Stimulated activated naive CD8-positive, alpha-beta T cell treated with anti-CD3 and anti-CD28 coated beads, Interleukin-15, Interleukin-2, amounts not matched to agents 100 ng/mL and 50 ng/mL, for 24 hours (primary cell): ENCODE results near the gene ACACA.
"Not testable (repeated sequence)": the region's sequence is repeated elsewhere in the genome, so short reads cannot be mapped to it uniquely, and the experiment has no call there.

Experiments used
- H3K27ac Mint-ChIP-seq: one replicate; pipeline ENCODE4 v1.8.0; 2021; ENCODE audit warnings: mild to moderate bottlenecking, mixed read lengths
- H3K27me3 Mint-ChIP-seq: one replicate; pipeline ENCODE4 v1.8.0; 2021; ENCODE audit warnings: mixed read lengths
- H3K36me3 Mint-ChIP-seq: one replicate; pipeline ENCODE4 v1.8.0; 2021; ENCODE audit warnings: low read depth, mixed read lengths
- H3K4me1 Mint-ChIP-seq: one replicate; pipeline ENCODE4 v1.8.0; 2021; ENCODE audit warnings: low read depth, mixed read lengths
- H3K4me3 Mint-ChIP-seq: one replicate; pipeline ENCODE4 v1.8.0; 2021; ENCODE audit warnings: mild to moderate bottlenecking, mixed read lengths
- H3K9me3 Mint-ChIP-seq: one replicate; pipeline ENCODE4 v1.8.0; 2021; ENCODE audit warnings: mixed read lengths

The ACACA gene

DNA sequence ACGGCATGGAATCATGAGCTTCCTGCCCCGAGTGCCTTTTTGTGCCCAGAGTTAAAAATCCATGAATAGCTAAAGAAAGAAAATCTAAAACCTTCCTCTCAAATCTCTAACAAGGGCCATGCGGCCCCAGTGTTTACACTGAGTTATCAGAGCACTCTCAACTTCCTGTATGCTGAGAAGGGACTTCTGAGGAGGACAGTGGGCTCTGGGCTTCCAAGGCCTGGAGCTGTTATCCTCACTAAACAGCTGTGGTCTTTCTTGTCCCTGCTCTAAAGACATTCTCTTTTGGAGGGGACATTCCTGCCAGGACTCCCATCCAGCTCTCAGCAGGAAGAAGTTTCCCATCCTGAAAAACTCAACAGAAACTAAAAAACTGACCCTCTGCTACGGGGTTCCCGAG, 322.3 kb downstream of the ACACA start:
- no peak overlapping the region for H3K4me3 Mint-ChIP-seq

GRCh38 chr17:37083456-37083855, 323.2 kb downstream of the ACACA start:
- H3K4me1 Mint-ChIP-seq, result peaks cover 9% of the 10 kb centered on the region
- no peak overlapping the region for H3K27ac Mint-ChIP-seq
- peaks cover 6% of the 10 kb centered on the region for H3K9me3 Mint-ChIP-seq
- H3K36me3 Mint-ChIP-seq, result peaks cover 41% of the 10 kb centered on the region
- no peaks in the 10 kb centered on the region for H3K27me3 Mint-ChIP-seq
- H3K4me3 Mint-ChIP-seq, result no peak overlapping the region

More for the DNA sequence above, 322.3 kb downstream of the ACACA start:
- no peak overlapping the region for H3K27ac Mint-ChIP-seq
- H3K9me3 Mint-ChIP-seq, result peaks cover 4% of the 10 kb centered on the region
- H3K4me1 Mint-ChIP-seq, result peaks cover 18% of the 10 kb centered on the region
- H3K36me3 Mint-ChIP-seq, result peaks cover 46% of the 10 kb centered on the region
- H3K27me3 Mint-ChIP-seq, result no peaks in the 10 kb centered on the region

GRCh38 chr17:37082985-37083384, 323.7 kb downstream of the ACACA start:
- Mint-ChIP-seq H3K9me3 (peaks cover 6% of the 10 kb centered on the region), H3K4me1 (peaks cover 4% of the 10 kb centered on the region), H3K27ac (no peak overlapping the region), H3K27me3 (no peaks in the 10 kb centered on the region), H3K36me3 (peaks cover 36% of the 10 kb centered on the region), H3K4me3 (no peak overlapping the region)

- no peaks in the 10 kb centered on the region for H3K27me3 Mint-ChIP-seq
- peaks cover 6% of the 10 kb centered on the region for H3K9me3 Mint-ChIP-seq
- no peak overlapping the region for H3K4me3 Mint-ChIP-seq
- H3K4me1 Mint-ChIP-seq, result no peaks in the 10 kb centered on the region
- H3K27ac Mint-ChIP-seq, result no peak overlapping the region
- H3K36me3 Mint-ChIP-seq, result peaks cover 30% of the 10 kb centered on the region
Measured at GRCh38 chr17:37082311-37082860, 324.2 kb downstream of the ACACA start.

DNA sequence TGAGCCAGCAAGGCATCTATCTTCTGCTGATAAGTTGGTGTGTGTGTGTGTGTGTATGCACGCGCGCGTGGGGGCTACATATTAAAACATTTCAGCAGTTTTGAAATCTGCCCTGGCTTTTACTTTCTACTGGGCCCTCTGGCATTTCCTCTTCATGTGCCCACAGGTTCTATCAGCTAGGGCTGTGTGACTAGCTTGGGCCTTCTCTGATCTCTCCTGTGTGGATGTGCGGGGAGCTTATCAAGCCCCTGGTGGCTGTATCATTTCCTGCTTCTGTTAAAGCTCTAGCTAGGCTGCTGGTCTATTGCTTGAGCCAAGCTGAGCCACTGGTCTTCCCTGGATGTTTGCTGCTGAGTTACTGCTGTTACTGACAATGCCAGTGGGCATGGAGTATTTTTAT, 325.3 kb downstream of the ACACA start:
- H3K9me3 Mint-ChIP-seq, result peaks cover 6% of the 10 kb centered on the region
- H3K4me1 Mint-ChIP-seq, result no peaks in the 10 kb centered on the region
- H3K27ac Mint-ChIP-seq, result no peak overlapping the region
- H3K4me3 Mint-ChIP-seq, result no peak overlapping the region
- no peaks in the 10 kb centered on the region for H3K27me3 Mint-ChIP-seq
- peaks cover 20% of the 10 kb centered on the region for H3K36me3 Mint-ChIP-seq

DNA sequence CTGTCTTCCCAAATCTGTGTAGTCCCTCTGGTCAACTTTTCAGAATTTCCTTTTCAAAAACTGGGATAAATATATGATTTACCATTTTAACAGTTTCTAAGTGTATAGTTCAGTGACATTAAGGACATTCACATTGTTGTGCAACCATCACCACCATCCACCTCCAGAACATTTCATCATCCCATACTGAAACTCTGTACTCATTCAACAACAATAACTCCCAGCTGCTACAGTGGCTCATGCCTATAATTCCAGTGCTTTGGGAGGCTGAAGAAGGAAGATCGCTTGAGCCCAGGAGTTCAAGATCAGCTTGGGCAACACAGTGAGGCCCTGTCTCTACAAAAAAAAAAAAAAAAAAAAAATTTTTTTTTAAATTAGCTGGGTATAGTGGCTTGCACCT, 326.9 kb downstream of the ACACA start:
- Mint-ChIP-seq H3K4me1 (no peaks in the 10 kb centered on the region), H3K36me3 (peaks cover 7% of the 10 kb centered on the region), H3K9me3 (peaks cover 6% of the 10 kb centered on the region), H3K27ac (no peak overlapping the region), H3K27me3 (no peaks in the 10 kb centered on the region), H3K4me3 (no peak overlapping the region)

DNA sequence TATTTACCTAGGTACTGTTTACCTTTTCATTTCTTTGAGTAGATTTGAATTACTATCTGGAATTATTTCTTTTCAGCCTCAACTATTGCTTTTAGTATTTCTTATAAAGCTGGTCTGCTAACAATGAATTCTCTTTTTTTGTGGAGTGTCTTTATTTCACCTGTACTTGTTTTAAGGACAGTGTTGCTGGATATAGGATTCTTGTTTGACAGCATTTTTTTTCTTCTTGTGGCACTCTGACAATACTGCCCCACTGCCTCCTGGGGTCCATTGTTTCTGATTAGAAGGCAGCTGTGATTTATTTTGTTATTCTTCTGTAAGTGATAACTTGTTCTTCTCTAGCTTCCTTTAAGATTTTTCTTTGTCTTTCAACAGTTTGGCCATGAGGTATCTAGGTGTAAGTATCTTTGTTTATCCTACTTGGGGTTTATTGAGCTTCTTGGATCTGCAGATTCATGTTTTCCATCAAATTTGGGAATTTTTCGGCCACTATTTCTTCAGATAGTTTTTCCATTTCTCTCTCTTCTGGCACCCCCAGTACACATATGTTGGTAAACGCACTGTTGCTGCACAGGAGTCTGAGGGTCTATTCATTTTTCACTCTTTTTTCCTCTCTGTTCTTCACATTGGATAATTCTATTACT, 327.4 kb downstream of the ACACA start:
- Mint-ChIP-seq H3K4me3 (no peak overlapping the region), H3K9me3 (peaks cover 6% of the 10 kb centered on the region), H3K4me1 (no peaks in the 10 kb centered on the region), H3K27ac (no peak overlapping the region), H3K36me3 (peaks cover 7% of the 10 kb centered on the region), H3K27me3 (no peaks in the 10 kb centered on the region)

DNA sequence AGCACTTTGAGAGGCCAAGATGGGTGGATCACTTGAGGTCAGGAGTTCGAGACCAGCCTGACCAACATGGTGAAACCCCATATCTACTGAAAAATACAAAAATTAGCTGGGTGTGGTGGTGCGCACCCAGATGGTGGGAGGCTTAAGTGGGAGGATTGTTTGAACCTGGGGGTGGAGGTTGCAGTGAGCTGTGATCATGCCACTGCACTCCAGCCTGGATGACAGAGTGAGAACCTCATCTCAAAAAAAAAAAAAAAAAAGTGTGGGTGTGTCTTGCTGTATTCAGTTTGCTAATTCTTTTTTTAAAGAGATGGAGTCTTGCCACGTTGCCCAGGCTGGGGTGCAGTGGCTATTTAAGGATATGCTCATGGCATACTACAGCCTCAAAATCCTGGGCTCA, 333.2 kb downstream of the ACACA start:
- not testable (repeated sequence) for H3K27ac Mint-ChIP-seq, H3K4me1 Mint-ChIP-seq, H3K4me3 Mint-ChIP-seq, H3K9me3 Mint-ChIP-seq, H3K36me3 Mint-ChIP-seq, H3K27me3 Mint-ChIP-seq

DNA sequence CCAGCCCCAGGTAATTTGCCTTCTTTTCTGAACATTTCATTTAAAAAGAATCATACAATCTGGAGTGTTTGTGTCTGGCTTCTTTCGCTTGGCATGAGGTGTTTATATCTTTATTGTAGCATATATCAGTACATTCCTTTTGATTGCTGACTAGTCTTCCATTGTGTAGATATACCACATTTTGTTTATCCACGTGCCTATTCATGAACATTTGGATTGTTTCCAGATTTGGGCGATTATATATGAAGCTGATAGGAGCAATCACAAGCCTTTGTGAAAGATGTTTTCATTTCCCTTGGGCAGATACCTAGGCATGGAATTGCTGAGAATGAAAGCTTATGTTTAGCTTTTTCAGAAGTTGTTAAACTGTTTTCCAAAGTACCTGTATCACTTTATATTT, 337.5 kb downstream of the ACACA start:
- Mint-ChIP-seq H3K27ac (no peak overlapping the region), H3K9me3 (no peaks in the 10 kb centered on the region), H3K4me1 (no peaks in the 10 kb centered on the region), H3K36me3 (no peaks in the 10 kb centered on the region), H3K27me3 (no peaks in the 10 kb centered on the region), H3K4me3 (no peak overlapping the region)

- no peak overlapping the region for H3K4me3 Mint-ChIP-seq
- no peaks in the 10 kb centered on the region for H3K36me3 Mint-ChIP-seq
- no peaks in the 10 kb centered on the region for H3K4me1 Mint-ChIP-seq
- H3K27ac Mint-ChIP-seq, result no peak overlapping the region
- no peaks in the 10 kb centered on the region for H3K27me3 Mint-ChIP-seq
- no peaks in the 10 kb centered on the region for H3K9me3 Mint-ChIP-seq
Measured at GRCh38 chr17:37068266-37068665, 338.4 kb downstream of the ACACA start.

DNA sequence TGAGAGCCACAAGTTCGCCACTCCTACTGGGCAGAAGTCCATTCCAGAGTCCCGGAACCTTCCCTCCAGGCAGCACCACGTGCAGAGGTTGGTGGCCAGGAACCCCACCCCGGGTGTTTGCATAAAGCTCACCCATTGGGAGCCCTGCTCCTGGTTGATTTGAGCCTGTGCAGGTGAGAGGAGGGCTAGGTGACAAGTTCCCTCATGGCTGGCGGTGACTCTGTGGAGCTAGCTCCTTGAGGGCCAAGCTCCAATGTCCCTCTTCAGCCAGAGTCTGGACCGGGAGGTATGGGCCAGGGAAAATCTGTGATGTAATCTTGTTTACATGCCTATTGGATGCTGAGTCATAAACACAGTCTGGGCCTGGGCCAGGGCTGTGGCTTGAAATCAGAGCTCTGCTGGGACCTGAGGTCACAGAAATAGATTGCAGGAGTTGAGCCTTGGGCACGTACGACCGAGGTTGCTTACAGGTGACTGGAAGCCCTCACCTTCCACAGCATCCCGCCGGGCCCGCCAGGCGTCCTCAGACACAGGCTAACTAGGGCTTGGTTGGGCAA, 339.0 kb downstream of the ACACA start:
- Mint-ChIP-seq H3K4me1 (no peaks in the 10 kb centered on the region), H3K4me3 (no peak overlapping the region), H3K9me3 (no peaks in the 10 kb centered on the region), H3K27ac (no peak overlapping the region), H3K27me3 (no peaks in the 10 kb centered on the region), H3K36me3 (no peaks in the 10 kb centered on the region)

GRCh38 chr17:37066322-37067255, 340.0 kb downstream of the ACACA start:
- Mint-ChIP-seq H3K27ac (no peak overlapping the region), H3K9me3 (no peaks in the 10 kb centered on the region), H3K36me3 (no peaks in the 10 kb centered on the region), H3K27me3 (no peaks in the 10 kb centered on the region), H3K4me1 (no peaks in the 10 kb centered on the region), H3K4me3 (no peak overlapping the region)

DNA sequence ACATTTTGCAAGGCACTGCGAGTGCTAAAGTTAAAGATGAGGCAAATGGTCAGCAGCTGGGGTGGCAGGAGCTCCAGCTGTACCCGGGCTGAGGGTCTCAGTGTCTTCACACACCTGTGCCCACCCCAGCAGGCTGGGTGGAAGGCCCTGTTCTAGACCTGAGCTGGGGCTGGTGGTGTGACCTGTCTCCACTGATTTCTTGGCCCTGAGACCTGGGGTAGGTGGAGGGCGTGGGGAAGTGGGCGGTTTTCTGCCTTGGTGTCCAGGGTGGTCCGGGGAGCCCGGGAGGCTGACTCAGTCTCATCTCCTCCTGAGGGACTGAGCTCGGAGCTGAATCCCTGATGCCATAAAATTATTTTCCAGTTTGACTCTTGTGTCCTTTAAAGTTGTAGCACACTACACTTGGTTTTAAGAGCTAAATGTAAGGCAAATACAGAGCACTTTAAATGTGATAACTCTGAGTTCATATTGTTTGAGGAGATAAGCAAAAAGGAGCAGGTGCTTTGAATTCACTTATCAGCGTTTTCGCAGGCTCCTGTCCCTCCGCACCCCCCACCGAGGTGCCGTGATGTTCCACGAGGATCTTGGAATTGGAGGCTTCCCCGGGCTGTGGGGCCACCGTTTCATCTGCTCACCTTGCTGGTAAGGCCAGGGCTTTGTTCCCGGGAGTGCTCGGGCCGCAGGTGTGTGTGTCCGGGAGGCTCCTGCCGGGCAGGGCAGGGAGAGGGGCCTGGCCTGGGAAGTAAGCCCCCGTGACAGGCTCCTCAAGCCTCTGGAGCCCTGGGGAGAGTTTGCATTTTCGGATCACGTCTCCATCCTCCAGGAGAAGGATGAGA, 340.9 kb downstream of the ACACA start:
- H3K36me3 Mint-ChIP-seq, result no peaks in the 10 kb centered on the region
- H3K9me3 Mint-ChIP-seq, result no peaks in the 10 kb centered on the region
- H3K27me3 Mint-ChIP-seq, result no peaks in the 10 kb centered on the region
- no peaks in the 10 kb centered on the region for H3K4me1 Mint-ChIP-seq
- H3K4me3 Mint-ChIP-seq, result no peak overlapping the region
- no peak overlapping the region for H3K27ac Mint-ChIP-seq

DNA sequence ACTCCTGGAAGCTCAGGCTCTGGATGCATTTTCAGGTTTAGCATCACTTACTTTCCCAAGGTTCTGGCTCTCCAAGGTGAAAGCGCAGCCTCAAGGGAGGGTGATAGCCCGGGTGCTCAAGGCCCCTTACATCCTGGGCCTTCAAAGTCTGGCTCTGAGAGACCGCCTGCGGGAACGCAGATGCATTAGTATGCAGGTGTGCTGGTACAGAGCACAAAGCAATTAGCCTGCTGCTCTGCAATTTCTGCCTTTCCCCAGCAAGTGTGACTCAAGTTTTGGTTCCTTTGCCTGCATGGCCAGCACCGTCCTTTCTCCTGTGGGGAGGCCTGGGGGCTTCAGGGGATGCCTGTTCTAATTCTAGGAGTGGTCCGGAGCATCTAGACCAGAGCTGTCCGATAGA, 341.7 kb downstream of the ACACA start:
- Mint-ChIP-seq H3K27me3 (no peaks in the 10 kb centered on the region), H3K4me1 (no peaks in the 10 kb centered on the region), H3K36me3 (no peaks in the 10 kb centered on the region), H3K4me3 (no peak overlapping the region), H3K27ac (no peak overlapping the region), H3K9me3 (no peaks in the 10 kb centered on the region)
